Fibroblast of the aortic adventitia (primary cell): ENCODE results near the gene S100A16. TPM values are rescaled to one million over a fixed set of nuclear protein-coding genes. Genes with fewer than 3 reads are reported as not detected.

ENCODE experiments used
- DNase-seq: peaks from one replicate; pipeline ENCODE4 v3.0.0-alpha.2; 2010; ENCODE audit warnings: low read depth
- H3K4me3 ChIP-seq: 2 replicates; pipeline ENCODE4 v1.5.1; 2011; ENCODE audit warnings: low read depth, mild to moderate bottlenecking, control low read depth, low read length, moderate library complexity
- total RNA-seq: library from RNA; depleted of rRNA; stranded (reverse); fragments of >200 nt; gene quantifications from 2 replicates; pipeline ENCODE4 v1.2.3, GENCODE V29; 2012; ENCODE audit warnings: low replicate concordance
- TF ChIP-seq, protein P1 (sequence below): IDR thresholded peaks from 2 replicates; pipeline ENCODE4 v1.5.1; 2011; ENCODE audit warnings: mild to moderate bottlenecking, low read length, control low read depth, inconsistent platforms; ENCODE audit not compliant: insufficient read depth

The S100A16 gene
- total RNA-seq, 1 donor, result 406 TPM

DNA sequence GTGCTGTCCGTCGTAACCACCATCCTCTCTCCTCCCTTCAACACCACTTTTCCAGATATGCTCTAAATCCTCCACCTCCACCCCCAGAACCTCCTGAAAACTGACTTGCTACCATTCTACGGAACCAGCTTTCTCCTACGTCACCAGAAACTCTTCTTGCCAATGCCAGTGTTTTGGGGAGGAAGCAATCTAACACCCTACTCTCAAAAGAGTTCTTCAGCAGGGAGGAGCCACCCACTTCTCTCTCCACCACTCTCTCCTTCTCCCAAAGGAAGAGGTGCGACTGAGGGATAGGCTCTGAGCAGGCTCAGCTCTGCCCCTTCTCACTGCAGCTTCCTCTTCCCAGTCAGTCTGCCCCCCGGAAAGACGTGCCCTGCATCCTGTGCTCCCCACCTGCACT, 41.2 kb downstream of the S100A16 start:
- TF ChIP-seq, protein P1, sequence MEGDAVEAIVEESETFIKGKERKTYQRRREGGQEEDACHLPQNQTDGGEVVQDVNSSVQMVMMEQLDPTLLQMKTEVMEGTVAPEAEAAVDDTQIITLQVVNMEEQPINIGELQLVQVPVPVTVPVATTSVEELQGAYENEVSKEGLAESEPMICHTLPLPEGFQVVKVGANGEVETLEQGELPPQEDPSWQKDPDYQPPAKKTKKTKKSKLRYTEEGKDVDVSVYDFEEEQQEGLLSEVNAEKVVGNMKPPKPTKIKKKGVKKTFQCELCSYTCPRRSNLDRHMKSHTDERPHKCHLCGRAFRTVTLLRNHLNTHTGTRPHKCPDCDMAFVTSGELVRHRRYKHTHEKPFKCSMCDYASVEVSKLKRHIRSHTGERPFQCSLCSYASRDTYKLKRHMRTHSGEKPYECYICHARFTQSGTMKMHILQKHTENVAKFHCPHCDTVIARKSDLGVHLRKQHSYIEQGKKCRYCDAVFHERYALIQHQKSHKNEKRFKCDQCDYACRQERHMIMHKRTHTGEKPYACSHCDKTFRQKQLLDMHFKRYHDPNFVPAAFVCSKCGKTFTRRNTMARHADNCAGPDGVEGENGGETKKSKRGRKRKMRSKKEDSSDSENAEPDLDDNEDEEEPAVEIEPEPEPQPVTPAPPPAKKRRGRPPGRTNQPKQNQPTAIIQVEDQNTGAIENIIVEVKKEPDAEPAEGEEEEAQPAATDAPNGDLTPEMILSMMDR, result no peak
- H3K4me3 ChIP-seq, result no peak overlapping the region
- DNase-seq, result no peak

DNA sequence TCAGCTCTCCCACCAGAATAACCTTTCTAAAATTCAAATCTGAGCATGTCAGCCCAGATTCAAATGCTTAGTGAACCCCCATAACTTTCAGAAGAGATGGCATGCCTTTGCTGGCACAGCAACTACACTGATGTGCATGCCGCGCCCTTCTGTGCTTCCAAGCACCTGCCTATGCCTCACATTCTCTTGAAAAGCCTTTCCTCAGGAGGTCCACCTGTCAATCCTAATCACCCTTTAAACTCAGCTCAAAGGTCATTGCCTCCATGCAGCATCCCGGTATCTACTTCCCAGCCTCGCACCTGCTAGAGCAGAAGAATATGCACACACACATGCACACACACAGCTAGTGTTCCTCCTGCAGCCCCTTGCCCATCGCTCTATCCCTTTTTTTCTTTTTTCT, 42.1 kb downstream of the S100A16 start:
- H3K4me3 ChIP-seq, result no peak overlapping the region
- no peak for DNase-seq
- TF ChIP-seq, protein P1, result no peak

DNA sequence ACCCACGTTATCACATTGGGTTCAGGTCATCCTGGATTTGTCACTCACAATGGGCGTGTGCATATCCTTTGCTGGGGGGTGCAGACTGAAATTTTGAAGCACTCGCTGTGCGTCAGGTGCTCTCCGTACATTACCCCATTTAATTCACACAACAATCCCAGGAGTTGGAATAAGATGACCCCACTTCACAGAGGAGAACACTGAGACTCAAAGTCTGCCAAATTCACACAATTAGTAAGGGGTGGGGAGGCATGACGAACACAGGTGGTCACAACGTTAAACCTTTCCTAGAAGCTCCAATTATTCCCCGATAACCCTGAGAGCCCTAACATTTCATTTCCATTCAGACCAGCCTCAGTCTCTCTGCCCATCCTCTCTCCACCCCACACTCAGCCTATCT, 43.5 kb downstream of the S100A16 start:
- no peak for DNase-seq
- TF ChIP-seq, protein P1, result no peak
- no peak overlapping the region for H3K4me3 ChIP-seq

DNA sequence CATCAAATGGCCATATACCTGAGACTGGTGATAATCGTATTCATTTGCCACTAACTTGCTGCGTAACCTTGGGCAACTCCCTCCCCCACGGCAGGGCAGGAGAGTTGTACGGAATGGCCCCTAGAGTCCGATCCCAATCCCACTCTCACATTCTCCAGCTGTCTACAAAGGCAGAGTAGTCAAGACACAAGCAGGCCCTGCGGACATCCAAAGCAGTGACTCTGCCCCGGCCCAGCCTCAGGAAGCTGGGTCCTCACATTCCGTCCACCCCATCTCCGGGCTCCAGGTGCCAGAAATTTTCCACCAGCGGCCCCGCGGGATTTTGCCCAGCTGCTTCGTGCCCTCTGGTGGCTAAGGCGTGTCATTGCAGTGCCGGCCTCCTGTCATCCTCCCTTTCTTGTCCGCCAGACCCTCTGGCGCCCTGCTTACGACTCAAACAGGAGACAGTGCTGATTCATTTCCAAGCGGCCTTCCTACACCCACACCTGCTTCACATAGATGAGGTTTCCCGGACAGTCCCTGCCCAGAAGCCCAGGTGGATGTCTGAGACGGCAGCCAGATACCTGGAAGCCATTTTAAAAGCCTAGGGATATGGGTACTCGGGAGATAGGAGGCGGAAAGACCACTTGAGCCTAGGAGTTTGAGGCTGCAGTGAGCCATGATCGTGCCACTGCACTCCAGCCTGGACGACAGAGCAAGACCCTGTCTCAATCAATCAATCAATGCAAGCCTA, 44.4 kb downstream of the S100A16 start:
- TF ChIP-seq, protein P1, result peak; percentile 98
- no peak overlapping the region for H3K4me3 ChIP-seq
- DNase-seq, result peak; percentile 88

DNA sequence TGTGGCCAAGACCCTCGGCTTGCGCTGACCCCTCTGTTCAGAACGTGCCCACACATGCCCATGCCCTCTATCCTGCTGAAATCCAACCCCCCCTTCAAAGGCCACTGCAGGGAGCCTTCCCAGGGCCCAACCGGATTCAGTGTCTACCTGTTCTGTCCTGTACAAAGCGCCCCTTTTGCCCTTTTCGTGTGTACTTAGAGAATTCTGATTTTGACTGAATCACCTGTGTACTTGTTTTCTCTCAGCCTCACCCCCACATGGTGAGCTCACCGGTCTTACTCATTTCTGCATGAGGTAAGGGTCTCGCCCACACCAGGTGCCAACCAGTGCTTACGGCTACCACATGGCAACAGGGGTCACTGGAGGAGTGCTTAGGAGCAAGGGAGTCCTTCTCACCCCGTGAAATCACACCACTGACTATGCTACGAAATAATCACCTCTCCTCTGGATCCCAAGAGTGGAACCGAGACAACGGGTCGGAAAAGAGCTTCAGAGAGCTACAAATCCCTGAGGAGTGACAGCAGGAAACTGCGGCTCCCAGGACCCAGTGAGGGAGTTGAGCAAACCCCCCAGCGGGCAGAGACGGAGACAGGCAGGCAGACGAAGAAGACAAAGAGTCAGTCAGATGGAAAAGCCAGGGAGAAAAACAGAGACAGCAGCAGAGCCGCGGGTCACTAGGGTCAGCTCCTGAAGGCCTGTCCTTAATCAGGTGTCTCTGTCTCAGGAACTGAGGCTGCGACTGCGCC, 45.1 kb downstream of the S100A16 start:
- peak; percentile 29 for DNase-seq
- TF ChIP-seq, protein P1, result no peak
- H3K4me3 ChIP-seq, result no peak overlapping the region

DNA sequence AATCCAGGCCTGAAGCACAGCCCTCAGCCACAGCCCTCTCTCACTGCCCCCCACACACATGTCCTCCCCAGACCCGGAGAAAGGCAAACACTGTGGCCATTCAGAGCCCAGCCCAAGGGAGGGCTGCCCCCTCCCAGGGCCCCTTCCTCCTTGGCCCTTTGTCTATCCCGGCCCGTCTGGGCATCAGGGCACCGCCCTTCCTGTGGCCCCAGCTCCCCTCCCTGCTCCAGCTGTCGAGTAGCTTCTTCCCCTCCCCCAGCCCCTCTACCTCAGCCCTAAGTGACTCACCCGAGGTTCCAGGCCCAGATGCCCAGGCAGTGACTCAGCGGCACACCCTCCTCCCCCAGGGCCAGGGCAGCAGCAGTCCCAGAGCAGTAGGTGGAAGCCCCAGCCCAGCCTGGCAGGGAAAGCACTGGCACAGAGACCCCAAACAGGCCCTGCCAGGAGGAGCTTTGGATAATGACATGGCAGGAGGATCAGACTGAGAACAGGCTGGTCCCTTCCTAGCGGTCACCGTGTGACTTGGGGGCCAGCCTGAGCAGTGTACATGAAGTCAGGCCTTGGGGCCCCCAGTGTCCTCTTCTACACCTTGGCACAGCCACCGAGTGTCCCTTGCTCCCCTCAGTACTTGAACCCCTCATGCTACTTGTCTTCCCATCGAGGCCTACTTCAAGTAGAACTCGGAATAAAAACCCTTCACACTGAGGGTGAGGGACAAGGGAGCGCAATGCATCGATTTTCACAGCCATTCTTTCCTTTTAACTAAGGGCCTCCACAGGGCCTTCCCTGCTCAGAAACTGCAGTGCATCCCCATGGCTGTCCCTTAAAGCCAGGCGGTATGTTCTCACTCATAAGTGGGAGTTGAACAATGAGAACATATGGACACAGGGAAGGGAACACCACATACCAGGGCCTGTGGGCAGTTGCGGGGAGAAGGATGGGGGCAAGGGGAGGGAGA, 46.2 kb downstream of the S100A16 start:
- peak; percentile 98 for DNase-seq
- H3K4me3 ChIP-seq, result no peak overlapping the region
- TF ChIP-seq, protein P1, result no peak
